ENCODE data around the gene LGALS12. TPM values are rescaled to one million over a fixed set of nuclear protein-coding genes. Genes with fewer than 3 reads are reported as not detected.
"Not testable (repeated sequence)": the region's sequence is repeated elsewhere in the genome, so short reads cannot be mapped to it uniquely, and the experiment has no call there.

Gene LGALS12
- total RNA-seq, 1 experiment from 2014 or later, result 0.07 TPM

- H3K9me2 ChIP-seq (replicated peaks; ENCODE audit: low read length); H4K20me1 ChIP-seq (ENCODE audit: low read length); H3K36me3 ChIP-seq (ENCODE audit: low read depth, low read length); ATAC-seq; H3K4me3 ChIP-seq (ENCODE audit: low read length); H3K4me2 ChIP-seq (ENCODE audit: low read length); CTCF ChIA-PET; H3K27me3 ChIP-seq (ENCODE audit: low read length); DNase-seq; H2AFZ ChIP-seq (ENCODE audit: low read length); H3F3A ChIP-seq (ENCODE audit: low read length, unreplicated experiment); H3K9me3 ChIP-seq (ENCODE audit: low read length); H3K79me2 ChIP-seq (ENCODE audit: low read length); BruUV-seq (replicated peaks); intact Hi-C loops (cut with micrococcal nuclease); H3K9ac ChIP-seq (ENCODE audit: low read length); H3K27ac ChIP-seq (ENCODE audit: low read length): not testable (repeated sequence)
- peaks cover 24% of the 10 kb centered on the region for H3K4me1 ChIP-seq (ENCODE audit: insufficient read depth, low read length)
- POLR2A ChIA-PET (ENCODE audit: unreplicated experiment), result interaction anchor here (0.6 kb wide), 1 partner anchor 1160 kb away, joined by 4 read pairs; no protein-coding TSS in a partner anchor
Measured at GRCh38 chr11:63528729-63529278, 22.9 kb downstream of the LGALS12 start.

GRCh38 chr11:63529373-63529772 lies 23.5 kb downstream of the LGALS12 start:
- peaks cover 24% of the 10 kb centered on the region for H3K4me1 ChIP-seq (ENCODE audit: insufficient read depth, low read length)
- H3K4me2 ChIP-seq (ENCODE audit: low read length); H3F3A ChIP-seq (ENCODE audit: low read length, unreplicated experiment); BruUV-seq (replicated peaks); H3K79me2 ChIP-seq (ENCODE audit: low read length); DNase-seq; H2AFZ ChIP-seq (ENCODE audit: low read length); H3K4me3 ChIP-seq (ENCODE audit: low read length); H3K27ac ChIP-seq (ENCODE audit: low read length); ATAC-seq; H3K27me3 ChIP-seq (ENCODE audit: low read length); H3K9ac ChIP-seq (ENCODE audit: low read length); H3K36me3 ChIP-seq (ENCODE audit: low read depth, low read length); intact Hi-C loops (cut with micrococcal nuclease); H3K9me3 ChIP-seq (ENCODE audit: low read length); H4K20me1 ChIP-seq (ENCODE audit: low read length); POLR2A ChIA-PET (ENCODE audit: unreplicated experiment); CTCF ChIA-PET; H3K9me2 ChIP-seq (replicated peaks; ENCODE audit: low read length): not testable (repeated sequence)

- Histone ChIP-seq H3K9ac (ENCODE audit: low read length) (no peak overlapping the region), H4K20me1 (ENCODE audit: low read length) (no peaks in the 10 kb centered on the region), H3K36me3 (ENCODE audit: low read depth, low read length) (no peaks in the 10 kb centered on the region), H2AFZ (ENCODE audit: low read length) (no peak overlapping the region), H3K27me3 (ENCODE audit: low read length) (no peaks in the 10 kb centered on the region), H3K4me3 (ENCODE audit: low read length) (no peak overlapping the region), H3K4me2 (ENCODE audit: low read length) (no peak overlapping the region), H3K79me2 (ENCODE audit: low read length) (no peaks in the 10 kb centered on the region), H3K27ac (ENCODE audit: low read length) (no peak overlapping the region), H3F3A (ENCODE audit: low read length, unreplicated experiment) (no peaks in the 10 kb centered on the region), H3K9me2 (replicated peaks; ENCODE audit: low read length) (no peaks in the 10 kb centered on the region), H3K9me3 (ENCODE audit: low read length) (no peaks in the 10 kb centered on the region), H3K4me1 (ENCODE audit: insufficient read depth, low read length) (peaks cover 24% of the 10 kb centered on the region)
- ChIA-PET CTCF (no interaction called here), POLR2A (ENCODE audit: unreplicated experiment) (interaction anchor here (0.6 kb wide), 1 partner anchor 9 kb away, joined by 5 read pairs; no protein-coding TSS in a partner anchor)
- no peak for ATAC-seq
- TF ChIP-seq, protein P1, sequence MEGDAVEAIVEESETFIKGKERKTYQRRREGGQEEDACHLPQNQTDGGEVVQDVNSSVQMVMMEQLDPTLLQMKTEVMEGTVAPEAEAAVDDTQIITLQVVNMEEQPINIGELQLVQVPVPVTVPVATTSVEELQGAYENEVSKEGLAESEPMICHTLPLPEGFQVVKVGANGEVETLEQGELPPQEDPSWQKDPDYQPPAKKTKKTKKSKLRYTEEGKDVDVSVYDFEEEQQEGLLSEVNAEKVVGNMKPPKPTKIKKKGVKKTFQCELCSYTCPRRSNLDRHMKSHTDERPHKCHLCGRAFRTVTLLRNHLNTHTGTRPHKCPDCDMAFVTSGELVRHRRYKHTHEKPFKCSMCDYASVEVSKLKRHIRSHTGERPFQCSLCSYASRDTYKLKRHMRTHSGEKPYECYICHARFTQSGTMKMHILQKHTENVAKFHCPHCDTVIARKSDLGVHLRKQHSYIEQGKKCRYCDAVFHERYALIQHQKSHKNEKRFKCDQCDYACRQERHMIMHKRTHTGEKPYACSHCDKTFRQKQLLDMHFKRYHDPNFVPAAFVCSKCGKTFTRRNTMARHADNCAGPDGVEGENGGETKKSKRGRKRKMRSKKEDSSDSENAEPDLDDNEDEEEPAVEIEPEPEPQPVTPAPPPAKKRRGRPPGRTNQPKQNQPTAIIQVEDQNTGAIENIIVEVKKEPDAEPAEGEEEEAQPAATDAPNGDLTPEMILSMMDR (conservative IDR thresholded peaks at IDR 0.05; ENCODE audit: low read depth, low read length), result no peak
- intact Hi-C loops (cut with micrococcal nuclease), result no loop called here
- no peak for DNase-seq
- no TSS peak for BruUV-seq (replicated peaks)
Measured at GRCh38 chr11:63530021-63530420, 24.1 kb downstream of the LGALS12 start.

DNA sequence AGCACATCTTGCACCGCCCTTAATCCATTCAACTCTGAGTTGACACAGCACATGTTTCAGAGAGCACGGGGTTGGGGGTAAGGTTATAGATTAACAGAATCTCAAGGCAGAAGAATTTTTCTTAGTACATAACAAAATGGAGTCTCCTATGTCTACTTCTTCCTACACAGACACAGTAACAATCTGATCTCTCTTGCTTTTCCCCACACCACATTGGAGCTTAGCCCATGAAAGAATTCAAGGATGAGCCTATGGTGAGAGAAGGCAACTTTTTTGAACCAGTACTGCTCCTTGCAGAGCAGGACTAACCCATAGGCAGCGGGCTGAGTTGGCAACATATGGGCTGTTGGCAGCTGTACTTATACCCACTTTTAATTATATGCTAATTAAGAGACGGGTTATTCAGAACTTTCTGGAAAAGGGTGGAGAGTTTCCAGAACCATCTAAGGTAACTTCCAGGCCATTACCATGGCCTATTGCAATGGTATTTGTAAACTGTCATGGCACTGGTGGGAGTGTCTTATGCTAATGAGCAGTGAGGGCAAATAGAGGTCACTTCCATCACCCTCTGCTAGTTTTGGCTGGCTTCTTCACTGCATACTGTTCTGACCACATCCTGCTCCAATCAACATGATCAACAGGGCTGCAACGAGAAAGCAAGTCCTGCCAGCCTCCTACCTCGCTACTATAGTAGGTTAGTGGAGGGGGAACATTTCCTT lies 25.3 kb downstream of the LGALS12 start:
- H3K9ac ChIP-seq (ENCODE audit: low read length); H4K20me1 ChIP-seq (ENCODE audit: low read length); BruUV-seq (replicated peaks); H3F3A ChIP-seq (ENCODE audit: low read length, unreplicated experiment); H3K9me2 ChIP-seq (replicated peaks; ENCODE audit: low read length); H3K79me2 ChIP-seq (ENCODE audit: low read length); H3K4me3 ChIP-seq (ENCODE audit: low read length); POLR2A ChIA-PET (ENCODE audit: unreplicated experiment); H3K9me3 ChIP-seq (ENCODE audit: low read length); H3K27me3 ChIP-seq (ENCODE audit: low read length); H3K36me3 ChIP-seq (ENCODE audit: low read depth, low read length); CTCF ChIA-PET; intact Hi-C loops (cut with micrococcal nuclease): not testable (repeated sequence)
- H3K27ac ChIP-seq (ENCODE audit: low read length), result peak overlapping the region; percentile 16; the same call in 1 of the 2 replicates
- H2AFZ ChIP-seq (ENCODE audit: low read length), result peak overlapping the region; percentile 15; the same call in 1 of the 2 replicates
- DNase-seq (peak; percentile 80), ATAC-seq (peak; percentile 62)
- peak overlapping the region; percentile 42 for H3K4me2 ChIP-seq (ENCODE audit: low read length)
- peaks cover 24% of the 10 kb centered on the region for H3K4me1 ChIP-seq (ENCODE audit: insufficient read depth, low read length)
